ENCODE measurements around the gene SLCO1B1. TPM values are rescaled to one million over a fixed set of nuclear protein-coding genes. Genes with fewer than 3 reads are reported as not detected.
"Not testable (repeated sequence)": the region's sequence is repeated elsewhere in the genome, so short reads cannot be mapped to it uniquely, and the experiment has no call there.

The SLCO1B1 gene
- total and polyA plus RNA-seq, 7 donors, result not detected

DNA sequence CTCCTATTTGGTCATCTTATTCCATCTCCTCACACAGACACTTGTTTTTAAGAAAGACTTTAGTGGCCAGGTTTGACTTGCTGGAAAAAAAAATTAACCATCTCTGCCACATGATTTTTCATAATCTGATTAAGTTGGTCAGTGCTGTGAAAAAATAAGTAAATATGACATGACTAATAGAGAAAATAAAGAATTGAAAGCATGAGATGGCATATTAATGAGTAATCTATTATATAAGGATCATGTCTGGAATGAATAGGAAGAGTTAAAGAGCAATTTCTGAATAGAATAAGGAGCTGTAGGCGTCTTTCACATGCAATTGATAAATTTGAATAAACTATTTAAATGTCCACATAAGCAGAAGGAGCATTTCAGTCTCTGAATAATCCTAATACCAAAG lies 12.2 kb upstream of the SLCO1B1 start:
- no peak for DNase-seq
- WGBS, 2 donors, result 41 to 59% methylated on average over 1 of the region's 1 CpG
- H3K4me1 ChIP-seq, result no peaks in the 10 kb centered on the region
- TF ChIP-seq POLR2AphosphoS5 (IDR thresholded peaks at IDR 0.05) (no peak), EP300 (IDR thresholded peaks at IDR 0.05) (no peak), POLR2A (IDR thresholded peaks at IDR 0.05) (no peak)
- TF ChIP-seq, protein P1, sequence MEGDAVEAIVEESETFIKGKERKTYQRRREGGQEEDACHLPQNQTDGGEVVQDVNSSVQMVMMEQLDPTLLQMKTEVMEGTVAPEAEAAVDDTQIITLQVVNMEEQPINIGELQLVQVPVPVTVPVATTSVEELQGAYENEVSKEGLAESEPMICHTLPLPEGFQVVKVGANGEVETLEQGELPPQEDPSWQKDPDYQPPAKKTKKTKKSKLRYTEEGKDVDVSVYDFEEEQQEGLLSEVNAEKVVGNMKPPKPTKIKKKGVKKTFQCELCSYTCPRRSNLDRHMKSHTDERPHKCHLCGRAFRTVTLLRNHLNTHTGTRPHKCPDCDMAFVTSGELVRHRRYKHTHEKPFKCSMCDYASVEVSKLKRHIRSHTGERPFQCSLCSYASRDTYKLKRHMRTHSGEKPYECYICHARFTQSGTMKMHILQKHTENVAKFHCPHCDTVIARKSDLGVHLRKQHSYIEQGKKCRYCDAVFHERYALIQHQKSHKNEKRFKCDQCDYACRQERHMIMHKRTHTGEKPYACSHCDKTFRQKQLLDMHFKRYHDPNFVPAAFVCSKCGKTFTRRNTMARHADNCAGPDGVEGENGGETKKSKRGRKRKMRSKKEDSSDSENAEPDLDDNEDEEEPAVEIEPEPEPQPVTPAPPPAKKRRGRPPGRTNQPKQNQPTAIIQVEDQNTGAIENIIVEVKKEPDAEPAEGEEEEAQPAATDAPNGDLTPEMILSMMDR (IDR thresholded peaks at IDR 0.05), result no peak
- H3K4me3 ChIP-seq, result no peak overlapping the region
- no peaks in the 10 kb centered on the region for H3K27me3 ChIP-seq
- no peak overlapping the region for H3K27ac ChIP-seq
- intact Hi-C loops (cut with DNase I), result no loop called here
- H3K9me3 ChIP-seq, result no peaks in the 10 kb centered on the region
- no peaks in the 10 kb centered on the region for H3K36me3 ChIP-seq

DNA sequence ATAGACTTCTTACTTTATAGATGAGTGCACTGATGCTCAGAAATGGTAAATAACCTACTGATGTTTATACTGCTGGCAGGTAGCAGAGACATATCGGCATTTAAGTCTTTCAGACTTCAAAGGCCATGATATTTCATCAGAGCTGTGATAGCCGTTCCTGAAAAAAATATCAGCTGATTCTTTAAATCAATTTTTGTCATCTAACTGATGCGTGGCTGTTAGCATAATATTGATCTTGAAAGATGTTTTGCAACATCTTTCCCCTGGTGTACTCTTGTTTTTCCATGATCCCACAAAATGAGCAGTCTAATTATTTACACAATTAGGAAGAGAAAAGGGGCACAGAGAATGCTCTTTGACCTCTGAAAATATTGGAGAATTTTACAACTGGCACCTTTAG lies 1.6 kb upstream of the SLCO1B1 start:
- no peaks in the 10 kb centered on the region for H3K36me3 ChIP-seq
- peaks cover 0 to 5% (median 0%) of the 10 kb centered on the region in 4 donors for H3K4me1 ChIP-seq
- H3K9me3 ChIP-seq, result no peaks in the 10 kb centered on the region
- H3K27ac ChIP-seq, result no peak overlapping the region
- TF ChIP-seq, protein P1 (IDR thresholded peaks at IDR 0.05), result no peak
- no peak for TF ChIP-seq EP300 (IDR thresholded peaks at IDR 0.05)
- no peak for TF ChIP-seq POLR2A (IDR thresholded peaks at IDR 0.05)
- no peak for TF ChIP-seq POLR2AphosphoS5 (IDR thresholded peaks at IDR 0.05)
- intact Hi-C loops (cut with DNase I), result no loop called here
- no peak overlapping the region for H3K4me3 ChIP-seq
- 66 to 82% methylated on average over 3 of the region's 3 CpGs for WGBS, 2 donors
- no peaks in the 10 kb centered on the region for H3K27me3 ChIP-seq
- DNase-seq, result no peak

DNA sequence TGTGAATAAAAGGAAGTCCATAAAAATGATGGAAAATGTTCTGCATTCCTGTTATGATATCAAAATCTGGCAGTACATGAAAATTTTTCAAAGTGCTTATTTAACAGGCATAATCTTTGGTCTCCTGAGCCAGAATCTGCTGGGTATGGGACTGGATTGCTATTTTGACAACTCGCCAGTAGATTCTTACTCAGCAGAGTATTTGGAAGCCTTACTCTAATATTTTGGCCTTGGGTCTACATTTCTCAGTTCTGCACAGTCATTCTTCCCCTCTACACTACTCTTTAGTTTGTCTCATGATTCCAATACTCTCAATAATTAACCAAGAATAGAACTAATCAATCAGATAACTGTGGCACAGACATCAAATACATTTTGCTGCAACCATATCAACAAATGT lies 1.1 kb upstream of the SLCO1B1 start:
- H3K27ac ChIP-seq, result no peak overlapping the region
- no peaks in the 10 kb centered on the region for H3K27me3 ChIP-seq
- intact Hi-C loops (cut with DNase I), result no loop called here
- no peak for DNase-seq
- H3K9me3 ChIP-seq, result no peaks in the 10 kb centered on the region
- TF ChIP-seq EP300 (IDR thresholded peaks at IDR 0.05), result no peak
- no peak for TF ChIP-seq POLR2A (IDR thresholded peaks at IDR 0.05)
- no peak for TF ChIP-seq POLR2AphosphoS5 (IDR thresholded peaks at IDR 0.05)
- TF ChIP-seq, protein P1 (IDR thresholded peaks at IDR 0.05), result no peak
- peaks cover 0 to 5% (median 0%) of the 10 kb centered on the region in 4 donors for H3K4me1 ChIP-seq
- H3K4me3 ChIP-seq, result no peak overlapping the region
- no peaks in the 10 kb centered on the region for H3K36me3 ChIP-seq
- WGBS, 2 donors, result 75% methylated on average over 1 of the region's 1 CpG

DNA sequence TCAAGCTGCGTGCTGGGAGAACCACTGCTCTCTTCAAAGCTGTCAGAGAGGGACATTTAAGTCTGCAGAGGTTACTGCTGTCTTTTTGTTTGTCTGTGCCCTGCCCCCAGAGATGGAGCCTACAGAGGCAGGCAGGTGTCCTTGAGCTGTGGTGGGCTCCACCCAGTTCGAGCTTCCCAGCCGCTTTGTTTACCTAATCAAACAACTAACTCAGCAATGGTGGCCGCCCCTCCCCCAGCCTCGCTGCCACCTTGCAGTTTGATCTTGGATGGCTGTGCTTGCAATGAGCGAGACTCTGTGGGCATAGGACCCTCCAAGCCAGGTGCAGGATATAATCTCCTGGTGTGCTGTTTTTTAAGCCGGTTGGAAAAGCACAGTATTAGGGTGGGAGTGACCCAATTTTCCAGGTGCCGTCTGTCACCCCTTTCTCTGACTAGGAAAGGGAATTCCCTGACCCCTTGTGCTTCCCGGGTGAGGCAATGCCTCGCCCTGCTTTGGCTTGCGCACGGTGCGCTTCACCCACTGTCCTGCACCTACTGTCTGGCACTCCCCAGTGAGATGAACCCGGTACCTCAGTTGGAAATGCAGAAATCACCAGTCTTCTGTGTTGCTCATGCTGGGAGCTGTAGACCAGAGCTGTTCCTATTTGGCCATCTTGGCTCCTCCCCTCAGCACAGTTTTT lies 6.5 kb downstream of the SLCO1B1 start:
- H3K4me3 ChIP-seq; H3K4me1 ChIP-seq; intact Hi-C loops (cut with DNase I); H3K36me3 ChIP-seq; H3K9me3 ChIP-seq; H3K27ac ChIP-seq; H3K27me3 ChIP-seq: not testable (repeated sequence)
- peak; percentile 46 for DNase-seq
- 80 to 90% methylated on average over 14 of the region's 14 CpGs for WGBS, 2 donors

DNA sequence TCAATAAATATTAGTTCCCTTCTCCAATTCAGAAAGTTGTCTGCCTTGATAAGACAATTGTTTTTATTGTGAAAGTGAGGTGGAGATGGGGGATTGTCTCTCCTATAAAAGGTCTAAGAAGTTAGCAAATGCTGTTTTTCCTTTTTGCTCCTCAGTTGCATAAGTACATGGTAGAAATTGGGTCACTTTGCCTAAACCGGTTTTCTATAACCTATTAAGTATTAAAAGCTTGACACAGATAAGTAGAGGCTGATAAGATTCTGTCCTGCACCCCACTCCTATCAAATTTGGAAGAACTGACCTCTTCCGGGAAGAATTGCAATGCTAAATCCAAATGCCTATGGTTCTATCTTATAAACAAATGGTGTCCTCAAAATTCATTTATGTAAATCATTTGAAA lies 7.0 kb downstream of the SLCO1B1 start:
- H3K36me3 ChIP-seq, result no peaks in the 10 kb centered on the region
- DNase-seq, result no peak
- intact Hi-C loops (cut with DNase I), result no loop called here
- no peaks in the 10 kb centered on the region for H3K27me3 ChIP-seq
- no peak overlapping the region for H3K4me3 ChIP-seq
- WGBS, 2 donors, result 87 to 92% methylated on average over 2 of the region's 2 CpGs
- TF ChIP-seq POLR2AphosphoS5 (IDR thresholded peaks at IDR 0.05) (no peak), POLR2A (IDR thresholded peaks at IDR 0.05) (no peak), EP300 (IDR thresholded peaks at IDR 0.05) (no peak)
- TF ChIP-seq, protein P1 (IDR thresholded peaks at IDR 0.05), result no peak
- H3K9me3 ChIP-seq, result no peaks in the 10 kb centered on the region
- H3K4me1 ChIP-seq, result no peaks in the 10 kb centered on the region
- H3K27ac ChIP-seq, result no peak overlapping the region
